Esophagus muscularis mucosa (tissue), 4 donors: ENCODE results near the gene TIMM50. TPM values are rescaled to one million over a fixed set of nuclear protein-coding genes. Genes with fewer than 3 reads are reported as not detected.

ENCODE experiments used
- DNase-seq: peaks from one replicate; pipeline ENCODE4 v3.0.0-alpha.2; 2017; ENCODE audit errors: extremely low spot score
- H3K27ac ChIP-seq, 4 donors: fragments of 200-600 bp; sonication (generic); replicated peaks in 1 of 4; 1 replicate in 3 of 4; 2 replicates in 1 of 4; pipeline ENCODE4 v1.5.1; 2016 to 2019; ENCODE audit warnings: mild to moderate bottlenecking in 1 of 4
- H3K27me3 ChIP-seq, 4 donors: fragments of 200-600 bp; sonication (generic); one replicate each; pipeline versions ENCODE4 v1.5.1 to v1.6.0; 2016 to 2019
- H3K36me3 ChIP-seq, 4 donors: fragments of 200-600 bp; sonication (generic); one replicate each; pipeline ENCODE4 v1.5.1; 2016 to 2019
- H3K4me1 ChIP-seq, 4 donors: fragments of 200-600 bp; sonication (generic); one replicate each; pipeline ENCODE4 v1.5.1; 2016 to 2019
- H3K4me3 ChIP-seq, 4 donors: fragments of 200-600 bp; sonication (generic); 1 replicate in 2 of 4; 2 replicates in 2 of 4; pipeline ENCODE4 v1.5.1; 2016 to 2019; ENCODE audit warnings: mild to moderate bottlenecking in 4 of 4, moderate library complexity in 1 of 4
- H3K9me3 ChIP-seq, 4 donors: fragments of 200-600 bp; sonication (generic); 1 replicate in 3 of 4; 2 replicates in 1 of 4; pipeline ENCODE4 v1.5.1; 2016 to 2019
- EP300 ChIP-seq: sonication (generic); formaldehyde crosslinking; IDR thresholded peaks from one replicate; pipeline ENCODE4 v1.6.1; 2017; ENCODE audit warnings: antibody characterized with exemption
- POLR2A ChIP-seq: fragments of 450-650 bp; IDR thresholded peaks from one replicate; pipeline ENCODE4 v1.6.1; 2017; ENCODE audit warnings: antibody characterized with exemption, moderate library complexity, mild to moderate bottlenecking, low read depth
- POLR2AphosphoS5 ChIP-seq, 2 donors: sonication (generic); formaldehyde crosslinking; IDR thresholded peaks; one replicate each; pipeline ENCODE4 v1.6.1; 2017; ENCODE audit warnings: antibody characterized with exemption in 2 of 2
- WGBS: methylation state at CpG from one replicate; pipeline ENCODE4 v1.1.5; 2018; 5-methylcytosine and 5-hydroxymethylcytosine counted together
- intact Hi-C: fragments of 100-400 bp; cut with DNase I; formaldehyde crosslinking; loops from one replicate; pipeline ENCODE4 v1.15.1; 2023
- total RNA-seq, 4 donors: library from RNA; depleted of rRNA; stranded (reverse); fragments of >200 nt; gene quantifications; one replicate each; pipeline versions ENCODE4 v1.1.0 to v1.2.1, GENCODE V29; 2016
- TF ChIP-seq, protein P1 (sequence below), 3 experiments: fragments of 200-600 bp in 2 of 3; fragments of 450-650 bp in 1 of 3; sonication (generic) in 2 of 3; IDR thresholded peaks; one replicate each; pipeline ENCODE4 v1.5.1; 2017 to 2019; ENCODE audit warnings: antibody characterized with exemption in 3 of 3, mild to moderate bottlenecking in 2 of 3, moderate library complexity in 1 of 3

Gene TIMM50
- total RNA-seq, 4 donors from 2014 or later: 36.1 to 58.0 (median 51.3) TPM

DNA sequence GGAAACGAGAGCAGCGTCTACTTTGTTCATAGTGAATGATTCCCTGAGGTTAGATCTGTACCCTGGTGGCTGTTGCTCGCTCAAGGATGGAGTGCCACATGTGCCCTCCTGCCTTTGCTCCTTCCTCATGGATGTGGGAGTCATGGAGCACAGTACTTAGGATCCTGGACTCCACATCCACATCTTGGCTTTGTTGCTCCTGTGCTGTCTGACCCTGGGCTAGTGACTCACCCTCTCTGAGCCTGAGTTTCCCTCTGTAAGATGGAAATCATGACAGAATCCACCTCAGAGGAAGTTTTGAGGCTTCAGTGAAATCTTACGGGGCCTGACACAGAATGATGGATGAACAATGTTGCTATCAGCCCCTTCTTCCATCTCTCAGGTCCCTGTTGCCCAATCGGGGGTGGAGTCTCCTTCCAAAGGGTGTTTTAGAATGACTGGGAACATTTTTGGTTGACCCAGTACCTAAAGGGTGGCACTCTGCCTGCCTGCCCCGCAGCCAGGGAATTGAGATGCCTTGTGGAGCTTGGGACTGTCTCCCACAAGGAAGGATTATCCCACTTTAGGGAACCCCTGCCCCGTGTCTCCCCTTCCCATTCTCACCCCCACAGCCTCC lies 9.8 kb upstream of the TIMM50 start:
- no peaks in the 10 kb centered on the region for H3K27me3 ChIP-seq
- no peak for DNase-seq
- H3K36me3 ChIP-seq: peaks cover 93 to 100% (median 99%) of the 10 kb centered on the region in 4 donors
- H3K27ac ChIP-seq: no peak overlapping the region
- H3K4me3 ChIP-seq: no peak overlapping the region
- intact Hi-C loops: loop anchor here (5.0 kb wide), 1 partner anchor 61 kb away; the partner anchor contains the start of gene EID2B
- H3K4me1 ChIP-seq: peaks cover 0 to 1% (median 0%) of the 10 kb centered on the region in 4 donors
- no peaks in the 10 kb centered on the region for H3K9me3 ChIP-seq
- 94% methylated on average over 3 of the region's 7 CpGs for WGBS
- TF ChIP-seq, protein P1, sequence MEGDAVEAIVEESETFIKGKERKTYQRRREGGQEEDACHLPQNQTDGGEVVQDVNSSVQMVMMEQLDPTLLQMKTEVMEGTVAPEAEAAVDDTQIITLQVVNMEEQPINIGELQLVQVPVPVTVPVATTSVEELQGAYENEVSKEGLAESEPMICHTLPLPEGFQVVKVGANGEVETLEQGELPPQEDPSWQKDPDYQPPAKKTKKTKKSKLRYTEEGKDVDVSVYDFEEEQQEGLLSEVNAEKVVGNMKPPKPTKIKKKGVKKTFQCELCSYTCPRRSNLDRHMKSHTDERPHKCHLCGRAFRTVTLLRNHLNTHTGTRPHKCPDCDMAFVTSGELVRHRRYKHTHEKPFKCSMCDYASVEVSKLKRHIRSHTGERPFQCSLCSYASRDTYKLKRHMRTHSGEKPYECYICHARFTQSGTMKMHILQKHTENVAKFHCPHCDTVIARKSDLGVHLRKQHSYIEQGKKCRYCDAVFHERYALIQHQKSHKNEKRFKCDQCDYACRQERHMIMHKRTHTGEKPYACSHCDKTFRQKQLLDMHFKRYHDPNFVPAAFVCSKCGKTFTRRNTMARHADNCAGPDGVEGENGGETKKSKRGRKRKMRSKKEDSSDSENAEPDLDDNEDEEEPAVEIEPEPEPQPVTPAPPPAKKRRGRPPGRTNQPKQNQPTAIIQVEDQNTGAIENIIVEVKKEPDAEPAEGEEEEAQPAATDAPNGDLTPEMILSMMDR (IDR thresholded peaks at IDR 0.05): no peak
- no peak for TF ChIP-seq EP300

DNA sequence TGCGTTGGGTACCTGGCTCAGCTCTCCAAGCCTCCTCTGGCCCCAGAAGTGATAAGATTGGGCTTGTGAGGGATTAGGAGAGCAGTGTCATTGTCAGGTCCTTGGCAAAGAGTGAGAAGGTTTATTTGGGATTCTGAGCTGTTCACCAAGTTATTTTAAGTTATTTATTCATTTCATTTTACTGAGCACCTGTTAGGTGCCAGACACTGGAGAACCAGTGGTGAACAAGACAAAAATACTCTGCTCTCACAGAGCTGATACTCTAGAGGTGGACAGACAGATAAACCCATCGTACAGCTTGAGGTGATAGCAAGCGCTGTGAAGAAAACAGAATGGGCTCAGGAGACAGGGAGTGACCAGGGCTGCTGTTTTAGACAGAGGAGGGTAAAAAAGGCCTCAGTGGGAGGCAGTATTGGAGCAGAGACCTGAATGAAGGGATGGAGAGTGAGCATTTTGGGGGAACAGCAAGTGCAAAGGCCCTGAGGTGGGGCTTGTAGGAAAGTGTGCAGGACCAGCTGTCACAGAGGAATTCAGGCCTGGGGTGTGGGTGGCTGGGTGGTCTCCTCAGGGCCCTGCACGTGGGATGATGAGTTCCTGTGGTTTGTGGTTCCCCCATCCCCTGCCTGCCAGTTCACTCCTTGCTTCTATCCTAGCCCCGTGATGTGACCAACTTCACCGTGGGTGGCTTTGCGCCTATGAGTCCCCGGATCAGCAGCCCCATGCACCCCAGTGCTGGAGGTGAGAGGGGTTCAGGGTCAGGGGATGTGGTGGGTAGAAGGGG lies 8.7 kb upstream of the TIMM50 start:
- no peak overlapping the region for H3K4me3 ChIP-seq

DNA sequence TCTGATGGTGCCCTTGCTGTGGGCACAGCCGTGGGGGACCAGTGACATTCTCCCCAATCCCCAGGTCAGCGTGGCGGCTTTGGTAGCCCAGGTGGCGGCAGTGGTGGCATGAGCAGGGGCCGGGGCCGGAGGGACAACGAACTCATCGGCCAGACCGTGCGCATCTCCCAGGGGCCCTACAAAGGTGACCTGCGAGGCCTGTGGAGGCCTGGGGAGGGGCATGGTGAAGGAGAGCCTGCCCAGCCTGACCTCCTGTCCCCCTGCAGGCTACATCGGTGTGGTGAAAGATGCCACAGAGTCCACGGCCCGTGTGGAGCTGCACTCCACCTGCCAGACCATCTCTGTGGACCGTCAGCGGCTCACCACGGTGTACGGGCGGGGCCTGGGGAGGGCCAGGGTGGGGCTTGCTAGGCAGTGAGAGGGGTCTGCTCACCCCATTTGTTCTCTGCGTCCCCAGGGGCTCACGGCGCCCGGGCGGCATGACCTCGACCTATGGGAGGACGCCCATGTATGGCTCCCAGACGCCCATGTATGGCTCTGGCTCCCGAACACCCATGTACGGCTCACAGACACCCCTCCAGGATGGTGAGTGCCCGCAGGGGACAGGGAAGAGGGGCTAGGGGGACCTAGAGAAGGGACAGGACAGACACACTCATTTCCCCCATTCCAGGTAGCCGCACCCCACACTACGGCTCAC lies 7.7 kb upstream of the TIMM50 start:
- intact Hi-C loops: loop anchor here (5.0 kb wide), 1 partner anchor 59 kb away; the partner anchor contains the start of gene EID2B
- H3K36me3 ChIP-seq: peaks cover 75 to 94% (median 86%) of the 10 kb centered on the region in 4 donors

More for the DNA sequence above, 8.7 kb upstream of the TIMM50 start:
- WGBS: 80% methylated on average over 7 of the region's 8 CpGs
- no peaks in the 10 kb centered on the region for H3K9me3 ChIP-seq
- H3K27ac ChIP-seq: no peak overlapping the region
- peaks cover 84 to 100% (median 96%) of the 10 kb centered on the region in 4 donors for H3K36me3 ChIP-seq
- TF ChIP-seq, protein P1 (IDR thresholded peaks at IDR 0.05): no peak
- TF ChIP-seq POLR2A (no peak), EP300 (no peak), POLR2AphosphoS5 (IDR thresholded peaks at IDR 0.05) (no peak)
- H3K4me1 ChIP-seq: peaks cover 0 to 3% (median 0%) of the 10 kb centered on the region in 4 donors
- no peak for DNase-seq
- H3K27me3 ChIP-seq: no peaks in the 10 kb centered on the region
- intact Hi-C loops: loop anchor here (5.0 kb wide), 1 partner anchor 60 kb away; the partner anchor contains the start of gene EID2B

DNA sequence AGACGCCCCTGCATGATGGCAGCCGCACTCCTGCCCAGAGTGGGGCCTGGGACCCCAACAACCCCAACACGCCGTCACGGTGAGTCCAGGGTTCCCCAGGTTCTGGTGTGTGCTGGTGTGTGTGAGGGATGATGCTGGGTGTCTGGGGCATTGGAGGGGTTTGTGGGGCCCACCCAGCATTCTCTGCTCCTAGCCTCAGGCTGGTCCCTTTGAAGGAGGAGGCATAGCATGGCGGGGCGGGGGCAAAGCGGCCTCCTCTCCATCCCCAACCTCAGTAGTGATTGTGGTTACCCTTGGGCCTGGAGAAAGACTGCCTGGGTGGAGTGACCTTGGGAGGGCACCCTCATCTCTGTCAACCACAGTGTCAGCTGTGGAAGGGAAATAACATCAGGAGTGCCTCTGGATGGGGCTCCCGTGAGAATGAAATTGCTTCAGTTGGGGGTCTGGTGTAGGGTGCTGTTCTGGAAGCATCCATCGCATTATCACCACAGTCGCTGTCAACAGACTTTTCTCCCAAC lies 7.1 kb upstream of the TIMM50 start:
- TF ChIP-seq POLR2A: no peak
- TF ChIP-seq POLR2AphosphoS5 (IDR thresholded peaks at IDR 0.05): no peak
- TF ChIP-seq, protein P1 (IDR thresholded peaks at IDR 0.05): no peak
- no peak for TF ChIP-seq EP300
- no peak overlapping the region for H3K4me3 ChIP-seq
- no peak for DNase-seq
- no peaks in the 10 kb centered on the region for H3K9me3 ChIP-seq
- no peaks in the 10 kb centered on the region for H3K27me3 ChIP-seq
- peaks cover 0 to 3% (median 0%) of the 10 kb centered on the region in 4 donors for H3K4me1 ChIP-seq
- intact Hi-C loops: loop anchor here (5.0 kb wide), 1 partner anchor 59 kb away; the partner anchor contains the start of gene EID2B
- H3K36me3 ChIP-seq: peaks cover 69 to 88% (median 80%) of the 10 kb centered on the region in 4 donors
- WGBS: 91% methylated on average over 7 of the region's 11 CpGs
- no peak overlapping the region for H3K27ac ChIP-seq

More for the DNA sequence above, 7.7 kb upstream of the TIMM50 start:
- H3K27ac ChIP-seq: no peak overlapping the region
- peaks cover 0 to 3% (median 0%) of the 10 kb centered on the region in 4 donors for H3K4me1 ChIP-seq
- no peaks in the 10 kb centered on the region for H3K27me3 ChIP-seq
- H3K4me3 ChIP-seq: no peak overlapping the region
- no peaks in the 10 kb centered on the region for H3K9me3 ChIP-seq
- no peak for DNase-seq
- 90% methylated on average over 18 of the region's 32 CpGs for WGBS
- TF ChIP-seq EP300 (no peak), POLR2AphosphoS5 (IDR thresholded peaks at IDR 0.05) (no peak)
